Sigmoid colon (tissue), 7 donors: ENCODE results near the gene PIP4K2C. TPM values are rescaled to one million over a fixed set of nuclear protein-coding genes. Genes with fewer than 3 reads are reported as not detected.

Source experiments
- DNase-seq: peaks from one replicate; pipeline ENCODE4 v3.0.0-alpha.2; 2019
- H3K27ac ChIP-seq, 4 donors: fragments of 200-600 bp; sonication (generic); one replicate each; pipeline ENCODE4 v1.5.1; 2016 to 2019; ENCODE audit warnings: mild to moderate bottlenecking in 1 of 4
- H3K27me3 ChIP-seq, 3 donors: fragments of 200-600 bp; sonication (generic); one replicate each; pipeline ENCODE4 v1.5.1; 2019; ENCODE audit warnings: mild to moderate bottlenecking in 1 of 3
- H3K36me3 ChIP-seq, 4 donors: fragments of 200-600 bp; sonication (generic); one replicate each; pipeline ENCODE4 v1.5.1; 2016 to 2019
- H3K4me1 ChIP-seq, 4 donors: fragments of 200-600 bp; sonication (generic); one replicate each; pipeline ENCODE4 v1.5.1; 2017 to 2019
- H3K4me3 ChIP-seq, 4 donors: fragments of 200-600 bp; sonication (generic); one replicate each; pipeline ENCODE4 v1.5.1; 2017 to 2019; ENCODE audit warnings: mild to moderate bottlenecking in 2 of 4, moderate library complexity in 1 of 4
- H3K9me3 ChIP-seq, 4 donors: fragments of 200-600 bp in 3 of 4; sonication (generic) in 3 of 4; one replicate each; pipeline versions ENCODE4 v1.5.1 to v1.6.1; 2013 to 2019
- CTCF ChIP-seq, 4 experiments: fragments of 450-650 bp in 3 of 4; fragments of 200-600 bp in 1 of 4; IDR thresholded peaks; one replicate each; pipeline ENCODE4 v1.5.1; 2016 to 2019; ENCODE audit warnings: antibody characterized with exemption in 4 of 4, mild to moderate bottlenecking in 3 of 4, moderate library complexity in 2 of 4
- EP300 ChIP-seq, 4 donors: sonication (generic); formaldehyde crosslinking; IDR thresholded peaks; one replicate each; pipeline ENCODE4 v1.6.1; 2017; ENCODE audit warnings: antibody characterized with exemption in 4 of 4
- POLR2A ChIP-seq, 2 donors: fragments of 450-650 bp; IDR thresholded peaks; one replicate each; pipeline ENCODE4 v1.6.1; 2016; ENCODE audit warnings: antibody characterized with exemption in 2 of 2, mild to moderate bottlenecking in 2 of 2, moderate library complexity in 2 of 2
- POLR2AphosphoS5 ChIP-seq, 4 donors: sonication (generic); formaldehyde crosslinking; IDR thresholded peaks; one replicate each; pipeline ENCODE4 v1.6.1; 2017; ENCODE audit warnings: antibody characterized with exemption in 4 of 4
- WGBS, 2 donors: extraction: QIAGEN DNeasy Blood & Tissue Kit; methylation state at CpG; one replicate each; pipeline ENCODE4 v1.1.7; 2013; 5-methylcytosine and 5-hydroxymethylcytosine counted together
- intact Hi-C: fragments of 100-400 bp; cut with DNase I; formaldehyde crosslinking; loops from one replicate; pipeline ENCODE4 v1.15.1; 2023
- polyA plus RNA-seq, 3 donors: library from polyadenylated mRNA; stranded (reverse); fragments of 200-250 nt; gene quantifications; one replicate each; pipeline ENCODE4 v1.2.3, GENCODE V29; 2013
- total RNA-seq, 4 donors: library from RNA; depleted of rRNA; stranded (reverse); fragments of >200 nt; gene quantifications; one replicate each; pipeline ENCODE4 v1.1.0, GENCODE V29; 2016
- donor health status: healthy with polysubstance abuse.
- donor health status: Bipolar disorder and iron deficiency.
- donor health status: healthy.

Gene PIP4K2C
- total and polyA plus RNA-seq, 7 donors, result 13.3 to 30.5 (median 21.0) TPM

GRCh38 chr12:57549203-57549908, 41.6 kb upstream of the PIP4K2C start:
- intact Hi-C loops, result loop anchor here (5.0 kb wide), 1 partner anchor 58 kb away; no protein-coding TSS in a partner anchor
- TF ChIP-seq EP300 (IDR thresholded peaks at IDR 0.05) (no peak), CTCF (IDR thresholded peaks at IDR 0.05) (no peak), POLR2AphosphoS5 (IDR thresholded peaks at IDR 0.05) (no peak), POLR2A (IDR thresholded peaks at IDR 0.05) (no peak)
- WGBS, 2 donors, result 29 to 39% methylated on average over 13 of the region's 13 CpGs
- Histone ChIP-seq H3K27ac (no peak overlapping the region), H3K9me3 (no peaks in the 10 kb centered on the region), H3K4me1 (peaks cover 0 to 36% (median 30%) of the 10 kb centered on the region in 4 donors), H3K27me3 (peaks cover 5 to 23% (median 22%) of the 10 kb centered on the region in 3 donors), H3K4me3 (peak overlapping the region; percentile 20 to 50 (median 44)), H3K36me3 (no peaks in the 10 kb centered on the region)
- no peak for DNase-seq

DNA sequence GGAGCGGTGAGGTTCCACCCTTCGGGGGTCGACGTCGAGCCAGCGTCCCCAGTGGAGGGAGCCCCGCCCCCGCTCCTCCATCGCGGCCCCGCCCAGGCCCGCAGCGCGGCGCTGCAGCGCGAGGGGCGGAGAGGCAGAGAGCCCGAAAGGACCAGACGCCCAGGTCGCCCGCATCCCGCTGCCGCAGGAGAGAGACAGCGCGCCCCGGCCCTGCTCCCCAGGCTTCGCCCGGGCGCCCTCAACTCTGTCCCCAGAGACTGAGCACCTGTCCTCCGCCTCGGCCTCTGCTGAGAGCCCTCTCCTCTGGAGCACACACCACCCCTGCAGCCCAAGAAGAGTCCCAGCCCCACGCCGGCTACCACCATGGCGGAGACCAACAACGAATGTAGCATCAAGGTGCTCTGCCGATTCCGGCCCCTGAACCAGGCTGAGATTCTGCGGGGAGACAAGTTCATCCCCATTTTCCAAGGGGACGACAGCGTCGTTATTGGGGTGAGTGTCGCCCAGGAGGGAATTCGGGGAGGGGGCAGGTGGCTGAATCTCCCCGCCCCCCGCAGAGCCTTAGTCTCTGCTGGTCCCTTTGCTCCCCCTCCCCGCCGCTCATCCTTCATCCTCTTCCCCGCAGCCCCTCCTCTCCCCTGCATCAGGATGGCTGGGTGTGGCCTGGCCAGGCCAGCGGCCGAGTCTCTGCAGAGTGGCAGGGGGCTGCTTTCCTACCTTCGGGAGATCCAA, 40.9 kb upstream of the PIP4K2C start, which contains the start of gene KIF5A:
Gene KIF5A, plus strand, starts transcription at position 136 of the 732 bp plus-strand sequence. Its CDS starts 228 bp downstream, at position 364.
- no peak within 1 kb of the TSS for H3K27ac ChIP-seq
- intact Hi-C loops, result loop anchor here (5.0 kb wide), 1 partner anchor 57 kb away; no protein-coding TSS in a partner anchor
- H3K9me3 ChIP-seq, result no peaks in the 10 kb centered on the region
- H3K4me1 ChIP-seq, result peaks cover 0 to 29% (median 25%) of the 10 kb centered on the region in 4 donors
- TF ChIP-seq POLR2AphosphoS5 (IDR thresholded peaks at IDR 0.05) (peak in 2 of 4 donors; percentile 30 to 36), POLR2A (IDR thresholded peaks at IDR 0.05) (no peak)
- no peaks in the 10 kb centered on the region for H3K36me3 ChIP-seq
- WGBS, 2 donors, result 5 to 6% methylated on average over 52 of the region's 52 CpGs
- H3K4me3 ChIP-seq, result peak within 1 kb of the TSS; percentile 20 to 50 (median 44)
- H3K27me3 ChIP-seq, result peaks cover 5 to 23% (median 22%) of the 10 kb centered on the region in 3 donors
- DNase-seq, result no peak

DNA sequence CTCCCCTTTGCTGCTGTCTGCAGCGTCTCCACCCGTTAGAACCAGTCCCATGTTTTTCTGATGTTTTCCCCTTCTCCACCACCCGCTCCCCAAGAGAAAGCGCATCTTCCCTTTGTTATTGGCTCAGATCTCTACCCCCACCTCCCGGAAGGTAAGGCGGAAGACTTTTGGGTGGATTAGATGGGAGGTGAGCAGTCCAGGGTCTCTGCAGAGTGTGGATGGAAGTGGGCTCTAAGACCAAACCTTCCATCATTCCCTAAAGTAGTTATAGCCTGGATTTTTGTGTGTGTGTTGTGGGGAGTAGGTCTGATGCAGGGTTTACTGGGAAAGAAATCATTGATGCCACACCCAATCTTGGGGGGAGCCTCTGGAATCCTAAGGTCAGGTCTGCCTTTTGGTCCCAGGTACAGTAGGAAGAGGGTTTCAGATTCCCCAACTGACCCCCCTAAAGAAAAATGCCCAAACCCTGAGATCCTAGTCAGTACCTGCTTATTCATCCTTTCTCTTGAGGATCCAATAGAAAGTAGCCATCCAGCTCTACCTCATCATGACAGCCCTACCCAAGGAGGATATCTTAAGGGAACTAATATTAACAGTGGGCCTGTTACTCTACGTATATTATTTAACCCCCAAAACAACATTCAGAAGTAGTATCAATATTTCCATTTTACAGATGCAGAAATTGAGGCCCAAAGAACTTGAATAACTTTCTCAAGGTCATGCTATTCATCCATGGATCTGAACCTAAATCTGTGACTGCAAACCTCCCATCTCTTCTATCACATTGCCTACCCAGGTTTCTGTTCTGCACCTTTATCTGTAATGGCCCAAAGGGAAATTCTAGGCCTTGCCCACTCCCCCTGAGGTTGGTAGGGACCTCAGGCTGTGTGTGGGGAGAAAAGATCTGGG, 40.1 kb upstream of the PIP4K2C start:
- DNase-seq, result no peak
- 70 to 74% methylated on average over 7 of the region's 7 CpGs for WGBS, 2 donors
- H3K4me1 ChIP-seq, result peaks cover 0 to 21% (median 17%) of the 10 kb centered on the region in 4 donors
- peak overlapping the region in 3 of 4 donors; percentile 20 to 50 (median 48) for H3K4me3 ChIP-seq
- no peaks in the 10 kb centered on the region for H3K9me3 ChIP-seq
- no peak for TF ChIP-seq CTCF (IDR thresholded peaks at IDR 0.05)
- no peak for TF ChIP-seq EP300 (IDR thresholded peaks at IDR 0.05)
- no peak for TF ChIP-seq POLR2AphosphoS5 (IDR thresholded peaks at IDR 0.05)
- no peak for TF ChIP-seq POLR2A (IDR thresholded peaks at IDR 0.05)
- no peaks in the 10 kb centered on the region for H3K36me3 ChIP-seq
- H3K27ac ChIP-seq, result no peak overlapping the region
- intact Hi-C loops, result no loop called here
- peaks cover 5 to 23% (median 22%) of the 10 kb centered on the region in 3 donors for H3K27me3 ChIP-seq

GRCh38 chr12:57551637-57552305, 39.2 kb upstream of the PIP4K2C start:
- Histone ChIP-seq H3K4me3 (no peak overlapping the region), H3K9me3 (no peaks in the 10 kb centered on the region), H3K4me1 (peaks cover 0 to 16% (median 13%) of the 10 kb centered on the region in 4 donors), H3K27ac (no peak overlapping the region), H3K27me3 (peaks cover 5 to 23% (median 22%) of the 10 kb centered on the region in 3 donors), H3K36me3 (no peaks in the 10 kb centered on the region)
- intact Hi-C loops, result no loop called here
- no peak for DNase-seq
- TF ChIP-seq POLR2A (IDR thresholded peaks at IDR 0.05) (no peak), CTCF (IDR thresholded peaks at IDR 0.05) (no peak), POLR2AphosphoS5 (IDR thresholded peaks at IDR 0.05) (no peak), EP300 (IDR thresholded peaks at IDR 0.05) (no peak)
- WGBS, 2 donors, result 79 to 88% methylated on average over 3 of the region's 3 CpGs
